Measurements from ENCODE around the gene MUC5AC.
"Not testable (repeated sequence)": the region's sequence is repeated elsewhere in the genome, so short reads cannot be mapped to it uniquely, and the experiment has no call there.

MUC5AC gene

GRCh38 chr11:1178201-1178885 is 20.6 kb downstream of the MUC5AC start:
- no peak for DNase-seq

DNA sequence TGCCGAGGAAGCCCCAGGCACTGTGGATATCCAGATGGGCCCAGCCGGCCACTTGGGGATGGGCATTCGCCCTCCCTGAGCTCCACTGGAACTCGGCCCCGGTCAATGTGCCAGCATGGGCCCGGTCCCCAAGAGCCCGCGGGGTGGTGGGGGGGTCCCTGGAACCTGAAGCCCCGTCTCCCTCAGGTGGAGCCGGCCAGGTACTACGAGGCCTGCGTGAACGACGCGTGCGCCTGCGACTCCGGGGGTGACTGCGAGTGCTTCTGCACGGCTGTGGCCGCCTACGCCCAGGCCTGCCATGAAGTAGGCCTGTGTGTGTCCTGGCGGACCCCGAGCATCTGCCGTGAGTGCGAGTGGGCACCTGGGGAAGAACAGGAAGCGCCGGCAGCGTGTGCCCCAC is 21.2 kb downstream of the MUC5AC start:
- no peak for DNase-seq

DNA sequence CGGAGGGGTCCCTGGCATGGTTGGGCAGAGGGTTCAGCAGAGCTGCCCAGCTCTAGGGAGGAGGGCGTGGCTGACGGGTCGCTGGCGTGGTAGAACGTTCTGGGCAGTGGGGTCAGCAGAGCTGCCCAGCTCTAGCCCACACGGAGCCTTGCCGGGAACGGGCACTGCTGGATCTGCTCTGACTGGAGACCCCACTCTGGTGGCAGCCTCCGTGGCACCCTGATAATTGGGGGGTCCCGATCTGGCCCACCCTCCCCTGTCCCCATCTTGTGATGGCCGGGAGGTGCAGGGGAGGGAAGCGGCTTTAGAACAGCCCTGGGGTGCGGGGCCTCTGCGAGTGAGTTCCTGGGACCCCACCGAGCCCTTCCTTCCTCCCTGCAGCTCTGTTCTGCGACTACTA is 21.9 kb downstream of the MUC5AC start:
- DNase-seq, result no peak

GRCh38 chr11:1180171-1180570 is 22.4 kb downstream of the MUC5AC start:
- DNase-seq, result no peak

- no peak for DNase-seq
Observed at GRCh38 chr11:1180947-1181391, 23.2 kb downstream of the MUC5AC start.

DNA sequence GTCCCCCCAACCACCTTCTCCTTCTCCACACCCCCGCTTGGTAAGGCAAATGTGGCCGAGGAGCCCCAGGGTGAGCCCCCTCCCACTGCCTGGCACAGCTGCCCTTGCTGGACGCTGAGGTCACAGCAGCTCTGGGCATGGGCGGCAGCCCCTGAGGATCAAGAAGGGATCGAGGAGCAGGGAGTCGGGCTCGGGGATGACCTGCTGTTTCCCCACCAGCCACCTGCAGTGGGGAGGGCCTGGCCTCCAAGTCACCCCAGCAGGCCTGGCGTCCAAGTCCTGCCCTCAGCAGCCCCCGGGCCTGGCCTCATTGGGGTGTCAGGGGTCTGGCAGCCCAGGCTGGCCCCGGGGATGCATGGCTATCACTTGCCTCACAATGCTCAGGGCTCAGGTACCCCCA is 23.7 kb downstream of the MUC5AC start:
- DNase-seq, result no peak

GRCh38 chr11:1181853-1182535 is 24.2 kb downstream of the MUC5AC start:
- peak; percentile 11 for DNase-seq

GRCh38 chr11:1184139-1184538 is 26.4 kb downstream of the MUC5AC start:
- not testable (repeated sequence) for DNase-seq

- DNase-seq, result not testable (repeated sequence)
Observed at GRCh38 chr11:1188451-1189130, 30.8 kb downstream of the MUC5AC start.

DNA sequence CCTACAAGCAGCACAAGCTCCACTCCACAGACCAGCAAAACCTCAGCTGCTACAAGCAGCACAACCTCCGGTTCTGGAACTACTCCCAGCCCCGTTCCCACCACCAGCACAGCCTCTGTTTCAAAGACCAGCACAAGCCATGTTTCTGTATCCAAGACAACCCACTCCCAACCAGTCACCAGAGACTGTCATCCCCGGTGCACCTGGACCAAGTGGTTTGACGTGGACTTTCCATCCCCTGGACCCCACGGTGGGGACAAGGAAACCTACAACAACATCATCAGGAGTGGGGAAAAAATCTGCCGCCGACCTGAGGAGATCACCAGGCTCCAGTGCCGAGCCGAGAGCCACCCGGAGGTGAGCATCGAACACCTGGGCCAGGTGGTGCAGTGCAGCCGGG is 32.1 kb downstream of the MUC5AC start:
- DNase-seq, result not testable (repeated sequence)

- DNase-seq, result not testable (repeated sequence)
Observed at GRCh38 chr11:1191786-1192470, 34.2 kb downstream of the MUC5AC start.

- no peak for DNase-seq
Observed at GRCh38 chr11:1192741-1193325, 35.1 kb downstream of the MUC5AC start.

- no peak for DNase-seq
Observed at GRCh38 chr11:1193326-1194230, 35.8 kb downstream of the MUC5AC start.

- no peak for DNase-seq
Observed at GRCh38 chr11:1194231-1194976, 36.7 kb downstream of the MUC5AC start.

GRCh38 chr11:1194977-1195681 is 37.4 kb downstream of the MUC5AC start:
- DNase-seq, result no peak

DNA sequence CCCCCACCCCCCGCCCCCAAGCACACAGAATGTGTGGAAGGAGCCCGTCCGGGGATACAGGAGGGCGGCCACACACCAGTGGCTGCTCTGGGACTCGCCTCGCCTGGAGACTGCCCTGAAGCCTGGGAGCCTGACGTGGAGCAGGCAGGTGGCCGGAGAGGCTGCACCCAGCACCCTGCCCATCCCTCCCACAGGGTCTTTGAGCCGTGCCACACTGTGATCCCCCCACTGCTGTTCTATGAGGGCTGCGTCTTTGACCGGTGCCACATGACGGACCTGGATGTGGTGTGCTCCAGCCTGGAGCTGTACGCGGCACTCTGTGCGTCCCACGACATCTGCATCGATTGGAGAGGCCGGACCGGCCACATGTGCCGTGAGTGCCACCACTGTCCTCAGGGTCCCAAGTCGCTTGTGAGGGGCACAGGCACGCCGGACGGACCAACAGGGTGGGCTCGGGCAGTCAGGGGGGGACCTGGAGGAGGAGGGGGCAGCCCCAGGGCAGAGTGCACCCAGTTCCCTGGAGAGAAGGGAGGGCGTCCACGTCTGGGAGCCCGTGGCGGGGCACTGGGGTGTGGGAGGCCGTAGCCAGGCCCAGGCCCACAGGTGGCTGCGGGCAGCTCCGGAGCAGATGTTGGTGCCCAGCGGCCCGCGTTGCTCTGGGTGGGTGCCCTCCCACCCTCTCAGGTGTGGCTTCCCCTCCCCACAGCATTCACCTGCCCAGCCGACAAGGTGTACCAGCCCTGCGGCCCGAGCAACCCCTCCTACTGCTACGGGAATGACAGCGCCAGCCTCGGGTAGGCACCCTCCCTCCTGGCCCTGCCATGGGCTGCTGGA is 38.1 kb downstream of the MUC5AC start:
- DNase-seq, result no peak

- DNase-seq, result no peak
Observed at GRCh38 chr11:1196516-1197391, 39.0 kb downstream of the MUC5AC start.

DNA sequence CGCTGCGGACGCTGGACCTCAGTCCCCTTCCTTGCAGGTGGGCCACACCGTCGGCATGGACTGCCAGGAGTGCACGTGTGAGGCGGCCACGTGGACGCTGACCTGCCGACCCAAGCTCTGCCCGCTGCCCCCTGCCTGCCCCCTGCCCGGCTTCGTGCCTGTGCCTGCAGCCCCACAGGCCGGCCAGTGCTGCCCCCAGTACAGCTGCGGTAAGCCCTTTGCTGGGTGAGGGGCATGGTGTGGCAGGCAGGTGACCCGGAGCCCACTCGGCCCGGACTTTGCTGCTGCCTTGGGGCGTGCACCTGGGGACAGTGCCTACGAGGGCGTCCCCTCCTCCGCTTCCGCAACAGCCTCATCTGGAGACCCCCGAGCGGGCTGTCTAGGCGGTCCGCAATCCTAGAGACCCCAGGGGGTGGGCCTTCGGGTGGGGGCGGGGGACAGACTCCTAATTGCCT is 39.7 kb downstream of the MUC5AC start:
- DNase-seq, result no peak
